Kidney capillary endothelial cell (primary cell): ENCODE data around the gene MYLK2.

Experiments used
- DNase-seq: peaks from one replicate; pipeline ENCODE4 v3.0.0-alpha.2; 2018; ENCODE audit warnings: low spot score

MYLK2 gene

GRCh38 chr20:31871618-31871954 lies 52.4 kb downstream of the MYLK2 start:
- no peak for DNase-seq

- DNase-seq: no peak
Observed at GRCh38 chr20:31872406-31872805, 53.2 kb downstream of the MYLK2 start.

GRCh38 chr20:31875671-31876070 lies 56.5 kb downstream of the MYLK2 start:
- DNase-seq: no peak

GRCh38 chr20:31877684-31878083 lies 58.5 kb downstream of the MYLK2 start:
- DNase-seq: no peak

GRCh38 chr20:31879143-31879987 lies 60.2 kb downstream of the MYLK2 start:
- peak; percentile 94 for DNase-seq

- no peak for DNase-seq
Observed at GRCh38 chr20:31881945-31882344, 62.8 kb downstream of the MYLK2 start.

- no peak for DNase-seq
Observed at GRCh38 chr20:31883829-31884228, 64.7 kb downstream of the MYLK2 start.
